ENCODE data around the gene FAM13B.

GRCh38 chr5:138068742-138069600 lies 36.1 kb upstream of the FAM13B start:
- TF ChIP-seq CTCF (IDR thresholded peaks at IDR 0.05; ENCODE audit: borderline replicate concordance, extremely low read depth, low read length, poor library complexity, severe bottlenecking) (peak; percentile 91), EZH2 (IDR thresholded peaks at IDR 0.05; ENCODE audit: borderline replicate concordance, low read depth, low read length, severe bottlenecking) (no peak)

Data from DND-41 (cell line).